Upper lobe of left lung (tissue), 6 donors: ENCODE measurements around the gene CRYBG1. TPM values are rescaled to one million over a fixed set of nuclear protein-coding genes. Genes with fewer than 3 reads are reported as not detected.

ENCODE experiments used
- ATAC-seq, 2 donors: fragments of 200-7000 bp; cut with Tn5 transposase; one replicate each; pipeline ENCODE4 v1.9.1; 2022; ENCODE audit warnings: mild to moderate bottlenecking in 2 of 2, moderate library complexity in 2 of 2; ENCODE audit not compliant: low FRiP score in 2 of 2
- DNase-seq, 2 donors: peaks; one replicate each; pipeline ENCODE4 v3.0.0-alpha.2; 2019 to 2020
- H3K27ac ChIP-seq, 4 donors: fragments of 200-600 bp; sonication (generic); one replicate each; pipeline ENCODE4 v1.5.1; 2016 to 2019
- H3K27me3 ChIP-seq, 4 donors: fragments of 200-600 bp; sonication (generic); one replicate each; pipeline ENCODE4 v1.5.1; 2017 to 2019
- H3K36me3 ChIP-seq, 4 donors: fragments of 200-600 bp; sonication (generic); one replicate each; pipeline ENCODE4 v1.5.1; 2016 to 2019
- H3K4me1 ChIP-seq, 4 donors: fragments of 200-600 bp; sonication (generic); one replicate each; pipeline ENCODE4 v1.5.1; 2018 to 2019
- H3K4me3 ChIP-seq, 4 donors: fragments of 200-600 bp; sonication (generic); one replicate each; pipeline ENCODE4 v1.5.1; 2017 to 2019; ENCODE audit warnings: mild to moderate bottlenecking in 2 of 4, moderate library complexity in 1 of 4
- H3K9me3 ChIP-seq, 4 donors: fragments of 200-600 bp; sonication (generic); one replicate each; pipeline ENCODE4 v1.5.1; 2018 to 2019
- EP300 ChIP-seq, 4 donors: sonication (generic); formaldehyde crosslinking; IDR thresholded peaks; one replicate each; pipeline ENCODE4 v1.5.1; 2017; ENCODE audit warnings: antibody characterized with exemption in 4 of 4, control low read depth in 2 of 4
- POLR2A ChIP-seq, 4 donors: fragments of 450-650 bp; IDR thresholded peaks; one replicate each; pipeline ENCODE4 v1.5.1; 2016 to 2017; ENCODE audit warnings: antibody characterized with exemption in 4 of 4, mild to moderate bottlenecking in 2 of 4
- POLR2AphosphoS5 ChIP-seq, 2 donors: sonication (generic); formaldehyde crosslinking; IDR thresholded peaks; one replicate each; pipeline ENCODE4 v1.5.1; 2017; ENCODE audit warnings: antibody characterized with exemption in 2 of 2
- WGBS, 2 donors: methylation state at CpG; one replicate each; pipeline ENCODE4 v1.1.5; 2017 to 2018; 5-methylcytosine and 5-hydroxymethylcytosine counted together
- total RNA-seq, 6 donors: library from RNA; depleted of rRNA in 4 of 6; stranded (reverse); fragments of >200 nt in 4 of 6; gene quantifications; one replicate each; pipeline versions ENCODE4 v1.1.0 to v1.2.1, GENCODE V29; 2016 to 2021
- TF ChIP-seq, protein P1 (sequence below), 6 experiments: fragments of 450-650 bp in 4 of 6; fragments of 200-600 bp in 2 of 6; sonication (generic) in 2 of 6; IDR thresholded peaks; one replicate each; pipeline ENCODE4 v1.5.1; 2016 to 2019; ENCODE audit warnings: antibody characterized with exemption in 6 of 6
- donor health status: DM: no; HTN: no; CAD: no; lungs with moderate emphysema.
- donor health status: DM: no; HTN: yes; CAD: no; lungs with severe emphysema.

Gene CRYBG1
- total RNA-seq, 6 donors from 2014 or later: 17.8 to 35.1 (median 25.5) TPM

DNA sequence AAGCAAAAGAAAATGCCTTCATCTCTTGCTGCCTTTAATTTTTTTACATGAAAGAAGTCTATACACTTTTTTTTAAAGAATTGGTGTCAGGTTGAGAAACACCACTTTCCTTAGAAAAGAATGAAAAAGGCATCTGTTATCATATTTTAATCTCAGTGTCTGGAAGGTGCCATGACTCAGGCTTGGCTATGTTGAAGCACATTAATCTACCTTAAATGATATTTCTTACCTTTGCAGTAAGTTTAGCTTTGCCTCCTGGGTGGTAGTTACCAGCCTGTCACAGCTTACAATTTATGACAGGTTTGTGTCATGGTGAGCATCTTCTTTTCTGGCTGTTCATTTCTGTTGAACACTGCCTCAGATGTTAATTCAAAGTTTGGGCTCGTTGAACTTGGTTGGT lies 173.5 kb downstream of the CRYBG1 start:
- no peak for ATAC-seq
- 23 to 81% methylated on average over 1 of the region's 1 CpG for WGBS, 2 donors
- H3K36me3 ChIP-seq: peaks cover 0 to 17% (median 0%) of the 10 kb centered on the region in 4 donors

DNA sequence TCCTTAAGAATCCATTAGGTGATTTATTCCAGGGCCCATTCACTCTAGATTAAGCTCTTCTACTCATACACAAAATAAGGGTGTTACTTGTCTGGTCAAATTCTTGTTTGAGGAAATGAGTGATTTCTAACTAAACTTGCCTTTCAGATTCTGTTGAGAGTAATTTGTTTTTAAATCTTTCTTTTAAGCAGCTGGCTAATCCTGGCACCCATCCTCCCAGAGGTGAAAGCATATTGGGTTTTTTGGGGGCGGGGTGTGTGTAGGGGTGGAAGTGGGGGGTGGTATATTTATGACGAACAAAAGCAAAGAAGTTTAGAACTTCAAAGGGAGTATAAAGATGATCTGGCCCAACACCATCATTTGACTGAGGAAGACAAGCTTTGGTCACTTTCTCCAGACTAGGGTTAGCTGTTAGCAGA lies 174.1 kb downstream of the CRYBG1 start:
- H3K36me3 ChIP-seq: peaks cover 0 to 12% (median 0%) of the 10 kb centered on the region in 4 donors
- H3K4me3 ChIP-seq: no peak overlapping the region
- TF ChIP-seq POLR2AphosphoS5 (IDR thresholded peaks at IDR 0.05) (no peak), POLR2A (IDR thresholded peaks at IDR 0.05) (no peak), EP300 (IDR thresholded peaks at IDR 0.05) (no peak)
- TF ChIP-seq, protein P1, sequence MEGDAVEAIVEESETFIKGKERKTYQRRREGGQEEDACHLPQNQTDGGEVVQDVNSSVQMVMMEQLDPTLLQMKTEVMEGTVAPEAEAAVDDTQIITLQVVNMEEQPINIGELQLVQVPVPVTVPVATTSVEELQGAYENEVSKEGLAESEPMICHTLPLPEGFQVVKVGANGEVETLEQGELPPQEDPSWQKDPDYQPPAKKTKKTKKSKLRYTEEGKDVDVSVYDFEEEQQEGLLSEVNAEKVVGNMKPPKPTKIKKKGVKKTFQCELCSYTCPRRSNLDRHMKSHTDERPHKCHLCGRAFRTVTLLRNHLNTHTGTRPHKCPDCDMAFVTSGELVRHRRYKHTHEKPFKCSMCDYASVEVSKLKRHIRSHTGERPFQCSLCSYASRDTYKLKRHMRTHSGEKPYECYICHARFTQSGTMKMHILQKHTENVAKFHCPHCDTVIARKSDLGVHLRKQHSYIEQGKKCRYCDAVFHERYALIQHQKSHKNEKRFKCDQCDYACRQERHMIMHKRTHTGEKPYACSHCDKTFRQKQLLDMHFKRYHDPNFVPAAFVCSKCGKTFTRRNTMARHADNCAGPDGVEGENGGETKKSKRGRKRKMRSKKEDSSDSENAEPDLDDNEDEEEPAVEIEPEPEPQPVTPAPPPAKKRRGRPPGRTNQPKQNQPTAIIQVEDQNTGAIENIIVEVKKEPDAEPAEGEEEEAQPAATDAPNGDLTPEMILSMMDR (IDR thresholded peaks at IDR 0.05): no peak

More for the DNA sequence above, 173.5 kb downstream of the CRYBG1 start:
- H3K27ac ChIP-seq: no peak overlapping the region
- H3K4me1 ChIP-seq: peaks cover 0 to 7% (median 0%) of the 10 kb centered on the region in 4 donors
- H3K9me3 ChIP-seq: no peaks in the 10 kb centered on the region
- H3K27me3 ChIP-seq: no peaks in the 10 kb centered on the region
- TF ChIP-seq EP300 (IDR thresholded peaks at IDR 0.05) (no peak), POLR2A (IDR thresholded peaks at IDR 0.05) (no peak), POLR2AphosphoS5 (IDR thresholded peaks at IDR 0.05) (no peak)
- TF ChIP-seq, protein P1 (IDR thresholded peaks at IDR 0.05): no peak
- no peak for DNase-seq
- no peak overlapping the region for H3K4me3 ChIP-seq

DNA sequence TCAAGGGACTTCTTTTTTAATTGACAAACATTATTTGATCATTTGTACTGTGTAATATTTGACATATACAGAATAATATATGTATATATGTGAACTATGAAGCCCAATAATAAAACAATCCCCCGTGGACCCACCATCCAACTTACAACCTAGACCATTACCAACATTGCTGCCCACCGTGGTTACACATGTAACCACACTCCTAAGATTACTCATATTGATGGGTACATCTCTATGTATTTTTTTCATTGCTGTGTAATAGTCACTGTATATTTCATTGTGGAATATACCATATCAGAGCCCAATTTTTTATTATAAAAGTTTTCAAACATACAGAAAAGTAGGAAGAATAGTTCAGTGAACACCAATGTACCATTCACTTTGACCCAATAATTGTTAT lies 174.5 kb downstream of the CRYBG1 start:
- DNase-seq (no peak), ATAC-seq (no peak)
- no peak overlapping the region for H3K4me3 ChIP-seq
- no peak for TF ChIP-seq POLR2AphosphoS5 (IDR thresholded peaks at IDR 0.05)
- no peak for TF ChIP-seq POLR2A (IDR thresholded peaks at IDR 0.05)
- TF ChIP-seq, protein P1 (IDR thresholded peaks at IDR 0.05): no peak
- no peak for TF ChIP-seq EP300 (IDR thresholded peaks at IDR 0.05)
- H3K27ac ChIP-seq: no peak overlapping the region
- H3K4me1 ChIP-seq: peaks cover 0 to 16% (median 0%) of the 10 kb centered on the region in 4 donors
- H3K27me3 ChIP-seq: no peaks in the 10 kb centered on the region
- 89 to 96% methylated on average over 2 of the region's 2 CpGs for WGBS, 2 donors
- peaks cover 0 to 8% (median 0%) of the 10 kb centered on the region in 4 donors for H3K36me3 ChIP-seq
- H3K9me3 ChIP-seq: no peaks in the 10 kb centered on the region

More for the DNA sequence above, 174.1 kb downstream of the CRYBG1 start:
- Histone ChIP-seq H3K4me1 (peaks cover 0 to 12% (median 0%) of the 10 kb centered on the region in 4 donors), H3K27ac (no peak overlapping the region), H3K9me3 (no peaks in the 10 kb centered on the region), H3K27me3 (no peaks in the 10 kb centered on the region)
- no peak for ATAC-seq
- WGBS, 2 donors: 47 to 85% methylated on average over 2 of the region's 2 CpGs
- DNase-seq: no peak

DNA sequence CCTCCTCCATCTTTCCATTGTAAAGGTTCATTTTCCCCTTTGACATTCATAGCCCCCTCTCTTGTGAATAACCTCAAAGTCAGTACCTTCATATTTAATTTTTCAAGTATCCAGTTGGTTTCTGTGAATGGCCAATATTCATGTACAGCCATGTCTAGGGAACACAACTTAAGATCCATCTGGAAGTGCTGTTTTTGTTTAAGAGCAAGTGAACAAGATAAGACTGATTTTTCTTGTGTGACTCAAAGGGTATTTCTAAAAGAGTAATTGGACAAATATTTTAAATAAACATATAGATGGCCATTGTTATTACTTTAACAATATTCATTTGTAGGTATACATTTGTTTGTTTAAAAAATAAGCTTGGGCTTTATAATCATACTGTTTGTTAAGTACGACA lies 175.8 kb downstream of the CRYBG1 start:
- TF ChIP-seq POLR2AphosphoS5 (IDR thresholded peaks at IDR 0.05) (no peak), EP300 (IDR thresholded peaks at IDR 0.05) (no peak), POLR2A (IDR thresholded peaks at IDR 0.05) (no peak)
- TF ChIP-seq, protein P1 (IDR thresholded peaks at IDR 0.05): no peak
- Histone ChIP-seq H3K4me1 (peaks cover 0 to 16% (median 1%) of the 10 kb centered on the region in 4 donors), H3K27ac (no peak overlapping the region), H3K9me3 (no peaks in the 10 kb centered on the region), H3K4me3 (no peak overlapping the region), H3K27me3 (no peaks in the 10 kb centered on the region), H3K36me3 (peaks cover 0 to 4% (median 0%) of the 10 kb centered on the region in 4 donors)
- 82 to 84% methylated on average over 1 of the region's 1 CpG for WGBS, 2 donors
- ATAC-seq (no peak), DNase-seq (no peak)

DNA sequence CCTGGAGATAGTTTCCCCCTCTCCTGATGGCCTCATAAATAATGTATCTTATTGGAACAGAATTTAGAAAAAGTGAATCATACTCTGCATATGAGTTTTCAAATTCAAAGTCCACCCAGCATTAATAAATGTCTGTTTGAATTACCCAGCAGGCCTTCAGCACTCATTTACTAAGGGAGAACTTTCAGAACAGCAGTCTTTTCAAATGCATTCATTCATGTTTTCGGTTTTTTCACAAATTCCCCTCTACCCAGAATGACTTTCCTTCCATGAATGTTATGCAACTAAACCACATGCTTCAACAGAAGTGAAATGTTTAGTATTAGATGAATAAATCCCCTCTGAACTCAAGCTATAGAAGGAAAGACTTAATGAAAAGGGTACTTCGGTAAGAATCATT lies 176.3 kb downstream of the CRYBG1 start:
- H3K27me3 ChIP-seq: no peaks in the 10 kb centered on the region
- TF ChIP-seq EP300 (IDR thresholded peaks at IDR 0.05) (no peak), POLR2A (IDR thresholded peaks at IDR 0.05) (no peak), POLR2AphosphoS5 (IDR thresholded peaks at IDR 0.05) (no peak)
- TF ChIP-seq, protein P1 (IDR thresholded peaks at IDR 0.05): no peak
- no peak overlapping the region for H3K4me3 ChIP-seq
- H3K27ac ChIP-seq: no peak overlapping the region
- H3K4me1 ChIP-seq: peaks cover 0 to 16% (median 1%) of the 10 kb centered on the region in 4 donors
- ATAC-seq (no peak), DNase-seq (no peak)
- peaks cover 0 to 1% (median 0%) of the 10 kb centered on the region in 4 donors for H3K36me3 ChIP-seq
- 57 to 75% methylated on average over 2 of the region's 2 CpGs for WGBS, 2 donors
- no peaks in the 10 kb centered on the region for H3K9me3 ChIP-seq
